SK-N-SH (cell line): ENCODE data around the gene TPBG.

ENCODE experiments used
- MXI1 ChIP-seq: IDR thresholded peaks from 2 replicates; pipeline ENCODE4 v1.6.1; 2012; ENCODE audit warnings: mild to moderate bottlenecking, low read depth, low read length, improper control_type of control experiment
- NFIC ChIP-seq: IDR thresholded peaks from 2 replicates; pipeline ENCODE4 v1.4.0; 2012; ENCODE audit warnings: borderline replicate concordance
- POLR2AphosphoS5 ChIP-seq: IDR thresholded peaks from 2 replicates; pipeline ENCODE4 v1.6.1; 2012; ENCODE audit warnings: low read depth, low read length
- TCF12 ChIP-seq: IDR thresholded peaks from 2 replicates; pipeline ENCODE4 v1.4.0; 2012
- TF ChIP-seq, protein P1 (sequence below): IDR thresholded peaks from 2 replicates; pipeline ENCODE4 v1.4.0; 2012; ENCODE audit warnings: low read depth, borderline replicate concordance
- TF ChIP-seq, protein P2 (sequence below): fragments of 200-600 bp; sonication (generic); IDR thresholded peaks from 2 replicates; pipeline ENCODE4 v1.6.1; 2017; ENCODE audit warnings: antibody characterized with exemption, mild to moderate bottlenecking, moderate library complexity
- TF ChIP-seq, protein P3 (sequence below): IDR thresholded peaks from 2 replicates; pipeline ENCODE4; 2012
- TF ChIP-seq, protein P4 (sequence below): IDR thresholded peaks from 2 replicates; pipeline ENCODE4 v1.4.0; 2012; ENCODE audit warnings: low read depth, borderline replicate concordance

DNA sequence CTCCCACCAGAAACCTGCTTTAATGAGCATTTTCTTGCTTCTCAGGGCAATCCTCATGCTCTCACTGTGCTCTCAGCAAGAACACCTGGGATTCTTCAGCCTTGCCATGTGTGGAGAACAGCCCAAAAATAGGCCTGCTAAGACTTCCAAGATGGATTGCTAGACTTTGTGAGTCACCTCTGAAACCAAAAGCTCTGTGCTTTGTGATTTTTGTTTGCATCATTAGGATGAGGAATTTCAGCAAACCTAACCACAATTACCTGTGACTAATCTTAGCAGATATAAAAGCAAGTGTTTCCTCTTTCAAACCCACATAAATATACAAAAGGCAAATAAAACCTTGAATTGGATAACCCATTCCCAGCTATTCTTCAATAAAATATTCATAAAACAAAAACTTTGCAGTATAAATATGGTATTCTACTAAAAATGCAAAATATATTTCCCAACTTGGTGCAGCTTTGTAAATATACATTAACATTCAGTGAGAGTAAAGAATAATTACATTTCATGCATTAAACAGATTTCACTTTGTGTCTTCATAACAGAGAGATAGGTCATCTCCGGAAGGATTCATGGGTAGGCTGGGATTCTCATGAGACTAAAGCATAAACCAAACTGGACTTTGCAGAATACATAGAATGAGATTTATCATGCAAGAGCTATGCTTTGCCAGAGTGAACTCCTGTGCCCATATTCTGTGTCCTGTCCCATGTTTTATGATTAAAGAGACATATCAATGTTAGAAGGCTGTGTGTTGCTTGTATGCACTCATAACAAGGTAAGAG, 33.5 kb downstream of the TPBG start:
- TF ChIP-seq, protein P1, sequence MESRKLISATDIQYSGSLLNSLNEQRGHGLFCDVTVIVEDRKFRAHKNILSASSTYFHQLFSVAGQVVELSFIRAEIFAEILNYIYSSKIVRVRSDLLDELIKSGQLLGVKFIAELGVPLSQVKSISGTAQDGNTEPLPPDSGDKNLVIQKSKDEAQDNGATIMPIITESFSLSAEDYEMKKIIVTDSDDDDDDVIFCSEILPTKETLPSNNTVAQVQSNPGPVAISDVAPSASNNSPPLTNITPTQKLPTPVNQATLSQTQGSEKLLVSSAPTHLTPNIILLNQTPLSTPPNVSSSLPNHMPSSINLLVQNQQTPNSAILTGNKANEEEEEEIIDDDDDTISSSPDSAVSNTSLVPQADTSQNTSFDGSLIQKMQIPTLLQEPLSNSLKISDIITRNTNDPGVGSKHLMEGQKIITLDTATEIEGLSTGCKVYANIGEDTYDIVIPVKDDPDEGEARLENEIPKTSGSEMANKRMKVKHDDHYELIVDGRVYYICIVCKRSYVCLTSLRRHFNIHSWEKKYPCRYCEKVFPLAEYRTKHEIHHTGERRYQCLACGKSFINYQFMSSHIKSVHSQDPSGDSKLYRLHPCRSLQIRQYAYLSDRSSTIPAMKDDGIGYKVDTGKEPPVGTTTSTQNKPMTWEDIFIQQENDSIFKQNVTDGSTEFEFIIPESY, result no peak
- TF ChIP-seq TCF12 (peak; percentile 98), POLR2AphosphoS5 (peak; percentile 68; the same call in 1 of the 2 replicates), MXI1 (no peak), NFIC (peak; percentile 60; the same call in 1 of the 2 replicates)
- TF ChIP-seq, protein P2, sequence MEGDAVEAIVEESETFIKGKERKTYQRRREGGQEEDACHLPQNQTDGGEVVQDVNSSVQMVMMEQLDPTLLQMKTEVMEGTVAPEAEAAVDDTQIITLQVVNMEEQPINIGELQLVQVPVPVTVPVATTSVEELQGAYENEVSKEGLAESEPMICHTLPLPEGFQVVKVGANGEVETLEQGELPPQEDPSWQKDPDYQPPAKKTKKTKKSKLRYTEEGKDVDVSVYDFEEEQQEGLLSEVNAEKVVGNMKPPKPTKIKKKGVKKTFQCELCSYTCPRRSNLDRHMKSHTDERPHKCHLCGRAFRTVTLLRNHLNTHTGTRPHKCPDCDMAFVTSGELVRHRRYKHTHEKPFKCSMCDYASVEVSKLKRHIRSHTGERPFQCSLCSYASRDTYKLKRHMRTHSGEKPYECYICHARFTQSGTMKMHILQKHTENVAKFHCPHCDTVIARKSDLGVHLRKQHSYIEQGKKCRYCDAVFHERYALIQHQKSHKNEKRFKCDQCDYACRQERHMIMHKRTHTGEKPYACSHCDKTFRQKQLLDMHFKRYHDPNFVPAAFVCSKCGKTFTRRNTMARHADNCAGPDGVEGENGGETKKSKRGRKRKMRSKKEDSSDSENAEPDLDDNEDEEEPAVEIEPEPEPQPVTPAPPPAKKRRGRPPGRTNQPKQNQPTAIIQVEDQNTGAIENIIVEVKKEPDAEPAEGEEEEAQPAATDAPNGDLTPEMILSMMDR, result no peak
- TF ChIP-seq, protein P3, sequence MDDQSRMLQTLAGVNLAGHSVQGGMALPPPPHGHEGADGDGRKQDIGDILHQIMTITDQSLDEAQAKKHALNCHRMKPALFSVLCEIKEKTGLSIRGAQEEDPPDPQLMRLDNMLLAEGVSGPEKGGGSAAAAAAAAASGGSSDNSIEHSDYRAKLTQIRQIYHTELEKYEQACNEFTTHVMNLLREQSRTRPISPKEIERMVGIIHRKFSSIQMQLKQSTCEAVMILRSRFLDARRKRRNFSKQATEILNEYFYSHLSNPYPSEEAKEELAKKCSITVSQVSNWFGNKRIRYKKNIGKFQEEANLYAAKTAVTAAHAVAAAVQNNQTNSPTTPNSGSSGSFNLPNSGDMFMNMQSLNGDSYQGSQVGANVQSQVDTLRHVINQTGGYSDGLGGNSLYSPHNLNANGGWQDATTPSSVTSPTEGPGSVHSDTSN, result peak; percentile 95
- TF ChIP-seq, protein P4, sequence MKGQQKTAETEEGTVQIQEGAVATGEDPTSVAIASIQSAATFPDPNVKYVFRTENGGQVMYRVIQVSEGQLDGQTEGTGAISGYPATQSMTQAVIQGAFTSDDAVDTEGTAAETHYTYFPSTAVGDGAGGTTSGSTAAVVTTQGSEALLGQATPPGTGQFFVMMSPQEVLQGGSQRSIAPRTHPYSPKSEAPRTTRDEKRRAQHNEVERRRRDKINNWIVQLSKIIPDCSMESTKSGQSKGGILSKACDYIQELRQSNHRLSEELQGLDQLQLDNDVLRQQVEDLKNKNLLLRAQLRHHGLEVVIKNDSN, result no peak
